Activated B cell treated with CpG ODN at 0.5 μM for 24 hours (primary cell): ENCODE data around the gene NR6A1. TPM values are rescaled to one million over a fixed set of nuclear protein-coding genes. Genes with fewer than 3 reads are reported as not detected.

Experiments used
- ATAC-seq: fragments of 200-7000 bp; cut with Tn5 transposase; one replicate; pipeline ENCODE4 v1.10.0; 2021; ENCODE audit warnings: low read depth, mild to moderate bottlenecking, moderate library complexity
- CTCF ChIA-PET: fragments of 350-600 bp; sonication (Branson Sonifier 250); formaldehyde crosslinking; loops from one replicate; lab custom pipeline; 2021; ENCODE audit warnings: antibody characterized with exemption; lab: Charles Lee
- POLR2A ChIA-PET: fragments of 350-600 bp; sonication (Branson Sonifier 250); formaldehyde crosslinking; loops from one replicate; lab custom pipeline; 2021; ENCODE audit warnings: antibody characterized with exemption; lab: Charles Lee
- DNase-seq: peaks from one replicate; pipeline ENCODE4 v3.0.0; 2022
- H3K27ac Mint-ChIP-seq: one replicate; pipeline ENCODE4 v1.8.0; 2020; ENCODE audit warnings: mixed read lengths
- H3K27me3 Mint-ChIP-seq: one replicate; pipeline ENCODE4 v1.8.0; 2021; ENCODE audit warnings: mixed read lengths
- H3K36me3 Mint-ChIP-seq: one replicate; pipeline ENCODE4 v1.8.0; 2021; ENCODE audit warnings: low read depth, mixed read lengths
- H3K4me1 Mint-ChIP-seq: one replicate; pipeline ENCODE4 v1.8.0; 2021; ENCODE audit warnings: mixed read lengths
- H3K4me3 Mint-ChIP-seq: one replicate; pipeline ENCODE4 v1.8.0; 2020; ENCODE audit warnings: mild to moderate bottlenecking, mixed read lengths
- H3K9me3 Mint-ChIP-seq: one replicate; pipeline ENCODE4 v1.8.0; 2020; ENCODE audit warnings: mixed read lengths
- CTCF ChIP-seq: fragments of 200-600 bp; IDR thresholded peaks from one replicate; pipeline ENCODE4 v1.8.0; 2022; ENCODE audit warnings: antibody characterized with exemption, mild to moderate bottlenecking
- intact Hi-C: fragments of 100-400 bp; cut with micrococcal nuclease; formaldehyde crosslinking; loops from one replicate; pipeline ENCODE4 v1.15.1; 2024
- total RNA-seq: library from RNA; stranded (reverse); gene quantifications from 2 replicates; pipeline ENCODE4 v1.2.3, GENCODE V29; 2022

The NR6A1 gene
- total RNA-seq, 1 donor from 2014 or later, result 3.1 TPM

GRCh38 chr9:124686918-124687317 lies 84.2 kb downstream of the NR6A1 start:
- Mint-ChIP-seq H3K27ac (no peak overlapping the region), H3K36me3 (no peaks in the 10 kb centered on the region), H3K27me3 (no peaks in the 10 kb centered on the region), H3K9me3 (no peaks in the 10 kb centered on the region), H3K4me1 (no peaks in the 10 kb centered on the region), H3K4me3 (no peak overlapping the region)
- POLR2A ChIA-PET, result interaction anchor here (0.7 kb wide), 1 partner anchor 1049 kb away, joined by 3 read pairs; no protein-coding TSS in a partner anchor
- intact Hi-C loops, result no loop called here
- CTCF ChIA-PET, result no interaction called here
- no peak for DNase-seq
- TF ChIP-seq CTCF, result no peak
- ATAC-seq, result no peak

GRCh38 chr9:124685217-124685616 lies 85.9 kb downstream of the NR6A1 start:
- Mint-ChIP-seq H3K4me3 (no peak overlapping the region), H3K36me3 (no peaks in the 10 kb centered on the region), H3K27ac (no peak overlapping the region), H3K9me3 (no peaks in the 10 kb centered on the region), H3K27me3 (no peaks in the 10 kb centered on the region), H3K4me1 (no peaks in the 10 kb centered on the region)
- no peak for TF ChIP-seq CTCF
- CTCF ChIA-PET, result no interaction called here
- intact Hi-C loops, result no loop called here
- POLR2A ChIA-PET, result no interaction called here
- no peak for DNase-seq
- no peak for ATAC-seq

DNA sequence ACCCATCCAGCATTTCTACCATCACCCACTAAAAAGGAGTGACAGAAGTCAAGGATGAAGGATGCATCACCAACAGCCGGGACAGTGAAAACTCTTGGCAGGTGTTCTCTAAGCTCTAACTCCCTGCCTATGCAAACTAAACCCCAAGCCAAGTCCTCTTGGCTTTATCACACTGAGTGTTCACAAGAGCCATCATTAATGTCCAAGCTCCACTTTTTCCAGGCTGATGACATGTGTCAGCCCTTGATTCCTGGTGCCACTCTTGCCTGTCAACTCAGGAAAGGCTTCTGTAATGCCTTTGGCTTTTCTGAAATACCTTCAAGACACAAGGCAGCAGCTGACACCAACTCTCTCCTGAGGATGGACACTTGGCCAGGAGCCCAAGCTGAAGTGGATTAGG lies 86.9 kb downstream of the NR6A1 start:
- H3K4me3 Mint-ChIP-seq, result no peak overlapping the region
- CTCF ChIA-PET, result no interaction called here

DNA sequence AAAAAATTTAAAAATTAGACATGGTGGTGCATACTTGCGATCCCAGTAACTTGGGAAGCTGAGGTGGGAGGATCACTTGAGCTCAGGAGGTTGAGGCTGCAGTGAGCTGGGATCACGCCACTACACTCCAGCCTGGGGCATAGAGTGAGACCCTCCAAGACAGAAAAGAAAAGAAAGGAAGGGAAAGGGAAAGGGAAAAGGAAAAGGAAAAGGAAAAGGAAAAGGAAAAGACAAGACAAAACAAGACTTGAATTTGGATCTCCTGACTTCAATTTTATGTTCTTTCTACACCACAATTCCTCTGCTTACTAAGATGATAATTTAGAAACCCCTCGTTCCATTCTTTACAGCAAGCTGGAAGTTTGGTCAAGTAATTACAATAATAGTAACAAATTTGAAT lies 88.1 kb downstream of the NR6A1 start:
- intact Hi-C loops, result no loop called here
- H3K27me3 Mint-ChIP-seq, result no peaks in the 10 kb centered on the region
- ChIA-PET CTCF (no interaction called here), POLR2A (no interaction called here)
- ATAC-seq, result no peak
- no peak for DNase-seq
- no peaks in the 10 kb centered on the region for H3K9me3 Mint-ChIP-seq
- H3K36me3 Mint-ChIP-seq, result no peaks in the 10 kb centered on the region
- H3K27ac Mint-ChIP-seq, result no peak overlapping the region
- H3K4me3 Mint-ChIP-seq, result no peak overlapping the region
- no peak for TF ChIP-seq CTCF
- H3K4me1 Mint-ChIP-seq, result no peaks in the 10 kb centered on the region

More for the DNA sequence above, 86.9 kb downstream of the NR6A1 start:
- Mint-ChIP-seq H3K27ac (no peak overlapping the region), H3K9me3 (no peaks in the 10 kb centered on the region), H3K27me3 (no peaks in the 10 kb centered on the region), H3K36me3 (no peaks in the 10 kb centered on the region), H3K4me1 (no peaks in the 10 kb centered on the region)
- no peak for TF ChIP-seq CTCF
- intact Hi-C loops, result no loop called here
- POLR2A ChIA-PET, result no interaction called here
- DNase-seq, result no peak
- ATAC-seq, result no peak

GRCh38 chr9:124680714-124681390 lies 90.3 kb downstream of the NR6A1 start:
- H3K27ac Mint-ChIP-seq, result no peak overlapping the region
- H3K9me3 Mint-ChIP-seq, result no peaks in the 10 kb centered on the region
- no peak for TF ChIP-seq CTCF
- ATAC-seq (no peak), DNase-seq (no peak)
- POLR2A ChIA-PET, result no interaction called here
- intact Hi-C loops, result no loop called here
- H3K27me3 Mint-ChIP-seq, result no peaks in the 10 kb centered on the region
- CTCF ChIA-PET, result no interaction called here
- no peaks in the 10 kb centered on the region for H3K4me1 Mint-ChIP-seq
- no peak overlapping the region for H3K4me3 Mint-ChIP-seq
- no peaks in the 10 kb centered on the region for H3K36me3 Mint-ChIP-seq
